Smooth muscle cell (in vitro differentiated cells): ENCODE measurements around the gene ALDH1A3. TPM values are rescaled to one million over a fixed set of nuclear protein-coding genes. Genes with fewer than 3 reads are reported as not detected.
A peak's percentile ranks its signal among the peaks of the same experiment; 100 is the strongest.

Experiments used
- DNase-seq: peaks from one replicate; lab custom pipeline; 2025; ENCODE audit not compliant: unreplicated experiment; lab: John Stamatoyannopoulos, UW
- H2AFZ ChIP-seq: fragments of 200-600 bp; sonication (generic); 2 replicates; pipeline ENCODE4 v1.6.0; 2016; ENCODE audit warnings: antibody characterized with exemption, low read depth, mild to moderate bottlenecking
- H3F3A ChIP-seq: fragments of 200-600 bp; sonication (generic); 2 replicates; pipeline ENCODE4 v1.6.0; 2017; ENCODE audit warnings: antibody characterized with exemption, low read depth
- H3K27ac ChIP-seq: fragments of 200-600 bp; sonication (generic); 2 replicates; pipeline ENCODE4 v1.5.1; 2016; ENCODE audit warnings: low read depth, mild to moderate bottlenecking
- H3K27me3 ChIP-seq: fragments of 200-600 bp; sonication (generic); 2 replicates; pipeline ENCODE4 v1.6.1; 2016; ENCODE audit warnings: low read depth, mild to moderate bottlenecking
- H3K36me3 ChIP-seq: fragments of 200-600 bp; sonication (generic); 2 replicates; pipeline ENCODE4 v1.5.1; 2016; ENCODE audit warnings: low read depth
- H3K4me1 ChIP-seq: fragments of 200-600 bp; sonication (generic); 2 replicates; pipeline ENCODE4 v1.5.1; 2016; ENCODE audit warnings: low read depth
- H3K4me2 ChIP-seq: fragments of 200-600 bp; sonication (generic); 2 replicates; pipeline ENCODE4 v1.6.0; 2016; ENCODE audit warnings: mild to moderate bottlenecking
- H3K4me3 ChIP-seq: fragments of 200-600 bp; sonication (generic); 2 replicates; pipeline ENCODE4 v1.5.1; 2016; ENCODE audit warnings: mild to moderate bottlenecking
- H3K79me2 ChIP-seq: fragments of 200-600 bp; sonication (generic); 2 replicates; pipeline ENCODE4 v1.6.0; 2016; ENCODE audit warnings: low read depth, mild to moderate bottlenecking
- H3K9ac ChIP-seq: fragments of 200-600 bp; sonication (generic); 2 replicates; pipeline ENCODE4 v1.6.0; 2016; ENCODE audit warnings: low read depth
- H3K9me3 ChIP-seq: fragments of 200-600 bp; sonication (generic); replicated peaks from 2 replicates; pipeline ENCODE4 v1.5.1; 2016; ENCODE audit warnings: low read depth
- H4K20me1 ChIP-seq: fragments of 200-600 bp; sonication (generic); 2 replicates; pipeline ENCODE4 v1.6.0; 2016; ENCODE audit warnings: low read depth
- whole genome bisulfite sequencing: methylation state at CpG from one replicate; pipeline ENCODE4 v1.1.7; 2016; ENCODE audit warnings: low lambda C conversion rate; 5-methylcytosine and 5-hydroxymethylcytosine counted together
- polyA plus RNA-seq: library from polyadenylated mRNA; unstranded; fragments of >200 nt; fragmentation: Nextera tagmentation; extraction: Ambion mirVana; gene quantifications from 2 replicates; pipeline ENCODE4 v1.2.1, GENCODE V29; 2016
- total RNA-seq: library from RNA; depleted of rRNA; stranded (reverse); fragments of >200 nt; gene quantifications from 2 replicates; pipeline ENCODE4 v1.2.3, GENCODE V29; 2014
- TF ChIP-seq, protein P1 (sequence below): fragments of 200-600 bp; sonication (generic); IDR thresholded peaks from 2 replicates; pipeline ENCODE4 v1.5.1; 2017; ENCODE audit warnings: borderline replicate concordance, mild to moderate bottlenecking, antibody characterized with exemption; ENCODE audit not compliant: insufficient read depth, poor library complexity, severe bottlenecking

Gene ALDH1A3
- total RNA-seq (1.2 and 1.6 TPM in 2 replicates), polyA plus RNA-seq (0.45 and 1.3 TPM in 2 replicates)

DNA sequence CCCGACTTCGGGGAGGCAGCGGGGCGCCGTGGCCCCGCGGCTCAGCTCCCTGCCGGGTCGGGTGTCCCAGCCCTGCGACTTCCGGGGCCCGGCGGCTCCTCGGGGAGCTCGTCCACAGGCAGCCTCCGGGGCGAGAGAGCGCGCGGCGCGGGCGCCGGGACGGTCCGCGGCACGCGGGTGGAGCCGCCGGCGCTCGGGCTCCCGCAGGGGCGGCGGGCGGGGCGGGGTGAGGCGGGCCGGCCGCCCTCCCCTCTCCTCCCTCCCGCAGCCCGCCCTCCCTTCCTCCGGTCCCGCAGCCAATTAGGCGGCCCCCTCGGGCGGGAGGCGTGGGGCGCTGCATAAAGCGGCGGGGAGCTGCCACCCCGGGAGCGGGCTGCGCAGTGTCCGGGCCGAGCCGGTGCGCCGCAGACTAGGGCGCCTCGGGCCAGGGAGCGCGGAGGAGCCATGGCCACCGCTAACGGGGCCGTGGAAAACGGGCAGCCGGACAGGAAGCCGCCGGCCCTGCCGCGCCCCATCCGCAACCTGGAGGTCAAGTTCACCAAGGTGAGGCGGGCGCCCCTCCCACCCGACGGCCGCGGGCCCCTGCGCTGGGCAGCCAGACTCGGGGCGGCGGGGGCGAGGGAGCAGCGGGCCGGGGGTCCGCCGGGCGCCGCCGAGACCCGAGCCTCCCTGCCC is at the start of gene ALDH1A3:
Gene ALDH1A3 (plus strand): TSS at position 368 of the 675 bp plus-strand sequence. CDS start 77 bp downstream, at position 445.
- H3K27me3 ChIP-seq, result peaks cover 94% of the 10 kb centered on the region
- H3K4me2 ChIP-seq, result peak within 1 kb of the TSS; percentile 88
- H3K9me3 ChIP-seq, result no peaks in the 10 kb centered on the region
- under 1% methylated on average over 41 of the region's 93 CpGs for WGBS
- no peaks in the 10 kb centered on the region for H4K20me1 ChIP-seq
- H3K27ac ChIP-seq, result no peak within 1 kb of the TSS
- H3K36me3 ChIP-seq, result no peaks in the 10 kb centered on the region
- H3K79me2 ChIP-seq, result no peaks in the 10 kb centered on the region
- H3F3A ChIP-seq, result no peaks in the 10 kb centered on the region
- H3K4me1 ChIP-seq, result no peaks in the 10 kb centered on the region
- no peak for DNase-seq
- H2AFZ ChIP-seq, result no peak within 1 kb of the TSS
- H3K9ac ChIP-seq, result no peak within 1 kb of the TSS
- TF ChIP-seq, protein P1, sequence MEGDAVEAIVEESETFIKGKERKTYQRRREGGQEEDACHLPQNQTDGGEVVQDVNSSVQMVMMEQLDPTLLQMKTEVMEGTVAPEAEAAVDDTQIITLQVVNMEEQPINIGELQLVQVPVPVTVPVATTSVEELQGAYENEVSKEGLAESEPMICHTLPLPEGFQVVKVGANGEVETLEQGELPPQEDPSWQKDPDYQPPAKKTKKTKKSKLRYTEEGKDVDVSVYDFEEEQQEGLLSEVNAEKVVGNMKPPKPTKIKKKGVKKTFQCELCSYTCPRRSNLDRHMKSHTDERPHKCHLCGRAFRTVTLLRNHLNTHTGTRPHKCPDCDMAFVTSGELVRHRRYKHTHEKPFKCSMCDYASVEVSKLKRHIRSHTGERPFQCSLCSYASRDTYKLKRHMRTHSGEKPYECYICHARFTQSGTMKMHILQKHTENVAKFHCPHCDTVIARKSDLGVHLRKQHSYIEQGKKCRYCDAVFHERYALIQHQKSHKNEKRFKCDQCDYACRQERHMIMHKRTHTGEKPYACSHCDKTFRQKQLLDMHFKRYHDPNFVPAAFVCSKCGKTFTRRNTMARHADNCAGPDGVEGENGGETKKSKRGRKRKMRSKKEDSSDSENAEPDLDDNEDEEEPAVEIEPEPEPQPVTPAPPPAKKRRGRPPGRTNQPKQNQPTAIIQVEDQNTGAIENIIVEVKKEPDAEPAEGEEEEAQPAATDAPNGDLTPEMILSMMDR, result no peak
- H3K4me3 ChIP-seq, result peak within 1 kb of the TSS; percentile 45

DNA sequence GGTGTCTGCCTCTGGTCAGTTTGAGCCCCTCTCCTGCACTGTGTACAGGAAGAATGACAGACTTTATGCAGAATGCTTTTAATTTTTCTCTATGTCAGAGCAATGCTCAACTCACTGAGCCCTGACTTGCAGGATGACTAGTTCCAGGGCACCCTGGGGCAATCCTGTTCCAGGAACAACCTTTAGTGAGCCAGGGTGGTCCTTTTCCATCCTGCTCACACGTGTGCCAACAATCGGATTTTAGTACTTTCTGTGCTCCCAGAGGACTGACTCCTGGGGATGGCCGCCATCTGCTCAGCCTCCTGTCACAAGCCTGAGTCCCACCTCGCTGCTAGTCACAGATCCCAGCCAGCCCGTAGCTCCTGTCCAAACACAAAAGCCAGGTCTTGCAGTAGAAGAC is 48.2 kb upstream of the ALDH1A3 start:
- Histone ChIP-seq H3K79me2 (no peaks in the 10 kb centered on the region), H3K36me3 (no peaks in the 10 kb centered on the region), H4K20me1 (no peaks in the 10 kb centered on the region), H3K9ac (no peak overlapping the region), H2AFZ (no peak overlapping the region), H3K27me3 (no peaks in the 10 kb centered on the region), H3K4me3 (no peak overlapping the region), H3K4me2 (no peak overlapping the region), H3K27ac (no peak overlapping the region), H3F3A (no peaks in the 10 kb centered on the region), H3K9me3 (peaks cover 4% of the 10 kb centered on the region), H3K4me1 (no peaks in the 10 kb centered on the region)
- no peak for DNase-seq
- TF ChIP-seq, protein P1, result no peak
- 86% methylated on average over 5 of the region's 5 CpGs for WGBS

DNA sequence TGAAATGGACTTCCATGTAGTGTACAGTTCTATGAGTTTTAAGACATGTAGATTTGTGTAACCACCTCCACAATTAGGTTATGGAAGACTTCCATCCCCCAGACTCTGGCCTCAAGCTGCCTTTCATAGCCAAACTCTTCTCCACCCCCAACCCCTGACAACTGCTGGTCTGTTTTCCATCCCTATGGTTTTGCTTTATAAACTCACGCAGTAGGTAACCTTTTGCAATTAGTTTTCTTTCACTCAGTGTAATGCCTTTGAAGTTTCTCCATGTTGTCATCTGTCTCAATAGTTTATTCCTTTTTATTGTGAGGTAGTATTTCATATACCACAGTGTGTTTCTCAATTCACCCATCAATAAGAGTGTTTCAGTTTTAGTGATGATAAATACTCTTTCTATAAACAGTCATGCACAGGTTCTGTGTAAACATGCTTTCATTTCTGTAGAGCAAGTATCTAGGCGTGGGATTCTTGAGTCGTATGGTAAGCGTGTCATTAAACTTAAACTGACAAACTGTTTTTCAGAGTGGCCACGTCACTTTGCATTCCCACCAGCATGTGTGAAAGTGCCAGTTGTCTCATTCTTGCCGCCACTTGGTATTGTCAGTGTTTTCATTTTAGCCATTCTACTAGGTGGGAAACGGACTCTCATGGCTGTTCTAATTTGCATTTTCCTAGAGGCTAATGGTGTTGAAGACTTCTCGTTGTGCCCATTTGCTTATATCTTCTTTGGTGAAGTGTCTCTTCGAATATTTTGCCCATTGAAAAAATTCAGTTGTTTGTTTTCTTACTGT is 47.3 kb upstream of the ALDH1A3 start:
- no peak overlapping the region for H3K4me3 ChIP-seq
- H3K27ac ChIP-seq, result no peak overlapping the region
- H3K36me3 ChIP-seq, result no peaks in the 10 kb centered on the region
- no peak overlapping the region for H2AFZ ChIP-seq
- no peak overlapping the region for H3K9ac ChIP-seq
- WGBS, result 92% methylated on average over 9 of the region's 9 CpGs
- no peaks in the 10 kb centered on the region for H4K20me1 ChIP-seq
- no peaks in the 10 kb centered on the region for H3K4me1 ChIP-seq
- H3K27me3 ChIP-seq, result no peaks in the 10 kb centered on the region
- no peak for DNase-seq
- no peak overlapping the region for H3K4me2 ChIP-seq
- no peaks in the 10 kb centered on the region for H3K79me2 ChIP-seq
- H3K9me3 ChIP-seq, result peaks cover 4% of the 10 kb centered on the region
- TF ChIP-seq, protein P1, result no peak
- no peaks in the 10 kb centered on the region for H3F3A ChIP-seq
